ENCODE results near the gene HOMER1. TPM values are rescaled to one million over a fixed set of nuclear protein-coding genes. Genes with fewer than 3 reads are reported as not detected.

The HOMER1 gene
- total RNA-seq, 2 donors from 2014 or later = 42.4 to 43.3 TPM

GRCh38 chr5:79490323-79490936 lies 23.5 kb downstream of the HOMER1 start:
- peaks cover 5% of the 10 kb centered on the region for H3K4me1 ChIP-seq (ENCODE audit: control insufficient read depth, insufficient read depth, low read length)
- H3K27ac ChIP-seq (ENCODE audit: low read depth, low read length) = no peak overlapping the region
- no peaks in the 10 kb centered on the region for H3K36me3 ChIP-seq (ENCODE audit: control insufficient read depth, insufficient read depth, low read length)
- H3K4me1 Mint-ChIP-seq = peaks cover 30% of the 10 kb centered on the region
- TF ChIP-seq, protein P1, sequence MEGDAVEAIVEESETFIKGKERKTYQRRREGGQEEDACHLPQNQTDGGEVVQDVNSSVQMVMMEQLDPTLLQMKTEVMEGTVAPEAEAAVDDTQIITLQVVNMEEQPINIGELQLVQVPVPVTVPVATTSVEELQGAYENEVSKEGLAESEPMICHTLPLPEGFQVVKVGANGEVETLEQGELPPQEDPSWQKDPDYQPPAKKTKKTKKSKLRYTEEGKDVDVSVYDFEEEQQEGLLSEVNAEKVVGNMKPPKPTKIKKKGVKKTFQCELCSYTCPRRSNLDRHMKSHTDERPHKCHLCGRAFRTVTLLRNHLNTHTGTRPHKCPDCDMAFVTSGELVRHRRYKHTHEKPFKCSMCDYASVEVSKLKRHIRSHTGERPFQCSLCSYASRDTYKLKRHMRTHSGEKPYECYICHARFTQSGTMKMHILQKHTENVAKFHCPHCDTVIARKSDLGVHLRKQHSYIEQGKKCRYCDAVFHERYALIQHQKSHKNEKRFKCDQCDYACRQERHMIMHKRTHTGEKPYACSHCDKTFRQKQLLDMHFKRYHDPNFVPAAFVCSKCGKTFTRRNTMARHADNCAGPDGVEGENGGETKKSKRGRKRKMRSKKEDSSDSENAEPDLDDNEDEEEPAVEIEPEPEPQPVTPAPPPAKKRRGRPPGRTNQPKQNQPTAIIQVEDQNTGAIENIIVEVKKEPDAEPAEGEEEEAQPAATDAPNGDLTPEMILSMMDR (conservative IDR thresholded peaks at IDR 0.05) = no peak
- H3K27me3 Mint-ChIP-seq (ENCODE audit: insufficient read depth) = no peaks in the 10 kb centered on the region
- H3K27ac Mint-ChIP-seq = no peak overlapping the region
- DNase-seq = no peak
- no peak overlapping the region for H3K4me3 Mint-ChIP-seq
- no peaks in the 10 kb centered on the region for H3K9me3 Mint-ChIP-seq
- no peak overlapping the region for H3K9ac ChIP-seq (ENCODE audit: extremely low read depth, low read length, poor library complexity, severe bottlenecking)
- H3K9me3 ChIP-seq (ENCODE audit: control insufficient read depth, low read length) = peaks cover 4% of the 10 kb centered on the region
- H3K27me3 ChIP-seq (ENCODE audit: control insufficient read depth, insufficient read depth, low read length, poor library complexity, severe bottlenecking) = no peaks in the 10 kb centered on the region
- no peaks in the 10 kb centered on the region for H3K36me3 Mint-ChIP-seq (ENCODE audit: low read depth)
- H3K4me3 ChIP-seq (ENCODE audit: low read length) = no peak overlapping the region

GRCh38 chr5:79489773-79490172 lies 24.2 kb downstream of the HOMER1 start:
- no peak overlapping the region for H3K27ac Mint-ChIP-seq
- peaks cover under 1% of the 10 kb centered on the region for H3K36me3 Mint-ChIP-seq (ENCODE audit: low read depth)
- WGBS, 2 experiments (ENCODE audit: insufficient coverage in 1 of 2, insufficient read length in 1 of 2) = 88 to 100% methylated on average over 1 of the region's 1 CpG

DNA sequence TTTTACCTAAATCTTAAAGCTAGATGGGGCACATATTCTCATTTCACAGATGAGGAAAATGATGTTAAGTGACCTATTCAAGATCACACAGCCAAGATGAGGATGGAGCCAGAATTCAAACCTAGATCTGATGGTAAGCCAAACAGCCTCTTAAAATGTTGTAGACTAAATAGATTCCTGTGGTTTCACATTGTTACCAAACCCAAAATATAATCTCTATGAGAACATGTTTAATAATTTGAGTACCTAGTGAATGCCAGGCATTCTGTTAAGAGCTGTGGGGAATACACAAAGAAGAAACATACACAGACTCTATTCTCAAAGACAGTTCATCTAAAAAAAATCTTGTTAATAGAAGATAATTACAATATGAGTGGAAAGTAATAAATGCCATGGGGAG lies 25.2 kb downstream of the HOMER1 start:
- Mint-ChIP-seq H3K36me3 (ENCODE audit: low read depth) (peaks cover 2% of the 10 kb centered on the region), H3K4me3 (no peak overlapping the region), H3K27ac (no peak overlapping the region), H3K9me3 (peaks cover 2% of the 10 kb centered on the region), H3K27me3 (ENCODE audit: insufficient read depth) (no peaks in the 10 kb centered on the region), H3K4me1 (peaks cover 23% of the 10 kb centered on the region)
- Histone ChIP-seq H3K36me3 (ENCODE audit: control insufficient read depth, insufficient read depth, low read length) (no peaks in the 10 kb centered on the region), H3K4me3 (ENCODE audit: low read length) (no peak overlapping the region), H3K4me1 (ENCODE audit: control insufficient read depth, insufficient read depth, low read length) (no peaks in the 10 kb centered on the region), H3K27ac (ENCODE audit: low read depth, low read length) (no peak overlapping the region), H3K27me3 (ENCODE audit: control insufficient read depth, insufficient read depth, low read length, poor library complexity, severe bottlenecking) (no peaks in the 10 kb centered on the region), H3K9ac (ENCODE audit: extremely low read depth, low read length, poor library complexity, severe bottlenecking) (no peak overlapping the region), H3K9me3 (ENCODE audit: control insufficient read depth, low read length) (peaks cover 4% of the 10 kb centered on the region)
- DNase-seq = no peak
- TF ChIP-seq, protein P1 (conservative IDR thresholded peaks at IDR 0.05) = no peak

More at GRCh38 chr5:79489773-79490172, 24.2 kb downstream of the HOMER1 start:
- no peaks in the 10 kb centered on the region for H3K27me3 Mint-ChIP-seq (ENCODE audit: insufficient read depth)
- no peak for DNase-seq
- peaks cover 4% of the 10 kb centered on the region for H3K9me3 ChIP-seq (ENCODE audit: control insufficient read depth, low read length)
- H3K4me1 ChIP-seq (ENCODE audit: control insufficient read depth, insufficient read depth, low read length) = no peaks in the 10 kb centered on the region
- no peak overlapping the region for H3K27ac ChIP-seq (ENCODE audit: low read depth, low read length)
- peaks cover 30% of the 10 kb centered on the region for H3K4me1 Mint-ChIP-seq
- no peak overlapping the region for H3K9ac ChIP-seq (ENCODE audit: extremely low read depth, low read length, poor library complexity, severe bottlenecking)
- H3K4me3 Mint-ChIP-seq = no peak overlapping the region
- no peak overlapping the region for H3K4me3 ChIP-seq (ENCODE audit: low read length)
- H3K27me3 ChIP-seq (ENCODE audit: control insufficient read depth, insufficient read depth, low read length, poor library complexity, severe bottlenecking) = no peaks in the 10 kb centered on the region
- H3K9me3 Mint-ChIP-seq = peaks cover under 1% of the 10 kb centered on the region
- TF ChIP-seq, protein P1 (conservative IDR thresholded peaks at IDR 0.05) = no peak
- no peaks in the 10 kb centered on the region for H3K36me3 ChIP-seq (ENCODE audit: control insufficient read depth, insufficient read depth, low read length)
